ENCODE results near the gene TMEM86A.

The TMEM86A gene

GRCh38 chr11:18737642-18738041 is 39.1 kb downstream of the TMEM86A start:
- no peak for TF ChIP-seq CTCF (IDR thresholded peaks at IDR 0.05; ENCODE audit: low read depth, low read length)
- no peak for DNase-seq (ENCODE audit: extremely low read depth, low read depth)

GRCh38 chr11:18739685-18740084 is 41.1 kb downstream of the TMEM86A start:
- TF ChIP-seq CTCF (IDR thresholded peaks at IDR 0.05; ENCODE audit: low read depth, low read length): no peak
- DNase-seq (ENCODE audit: extremely low read depth, low read depth): no peak

- DNase-seq (ENCODE audit: extremely low read depth, low read depth): no peak
- no peak for TF ChIP-seq CTCF (IDR thresholded peaks at IDR 0.05; ENCODE audit: low read depth, low read length)
Measured at GRCh38 chr11:18741783-18742182, 43.2 kb downstream of the TMEM86A start.

- TF ChIP-seq CTCF (IDR thresholded peaks at IDR 0.05; ENCODE audit: low read depth, low read length): no peak
- DNase-seq (ENCODE audit: extremely low read depth, low read depth): no peak
Measured at GRCh38 chr11:18743365-18743764, 44.8 kb downstream of the TMEM86A start.

GRCh38 chr11:18743900-18744514 is 45.4 kb downstream of the TMEM86A start:
- no peak for DNase-seq (ENCODE audit: extremely low read depth, low read depth)
- no peak for TF ChIP-seq CTCF (IDR thresholded peaks at IDR 0.05; ENCODE audit: low read depth, low read length)

- DNase-seq (ENCODE audit: extremely low read depth, low read depth): no peak
- no peak for TF ChIP-seq CTCF (IDR thresholded peaks at IDR 0.05; ENCODE audit: low read depth, low read length)
Measured at GRCh38 chr11:18745251-18745650, 46.7 kb downstream of the TMEM86A start.

- TF ChIP-seq CTCF (IDR thresholded peaks at IDR 0.05; ENCODE audit: low read depth, low read length): no peak
- no peak for DNase-seq (ENCODE audit: extremely low read depth, low read depth)
Measured at GRCh38 chr11:18748766-18749365, 50.3 kb downstream of the TMEM86A start.
